Thyroid gland (tissue), 4 donors: Measurements from ENCODE around the gene MDM2.

Experiments used
- POLR2A ChIP-seq, 2 donors: fragments of 450-650 bp; IDR thresholded peaks; one replicate each; pipeline ENCODE4 v1.6.1; 2017; ENCODE audit warnings: antibody characterized with exemption in 2 of 2, mild to moderate bottlenecking in 2 of 2, moderate library complexity in 1 of 2
- TF ChIP-seq, protein P1 (sequence below), 6 experiments: fragments of 200-600 bp in 3 of 6; fragments of 450-650 bp in 3 of 6; sonication (generic) in 3 of 6; IDR thresholded peaks; one replicate each; pipeline ENCODE4 v1.5.1; 2016 to 2019; ENCODE audit warnings: antibody characterized with exemption in 6 of 6, mild to moderate bottlenecking in 2 of 6, inconsistent platforms in 1 of 6, moderate library complexity in 1 of 6

DNA sequence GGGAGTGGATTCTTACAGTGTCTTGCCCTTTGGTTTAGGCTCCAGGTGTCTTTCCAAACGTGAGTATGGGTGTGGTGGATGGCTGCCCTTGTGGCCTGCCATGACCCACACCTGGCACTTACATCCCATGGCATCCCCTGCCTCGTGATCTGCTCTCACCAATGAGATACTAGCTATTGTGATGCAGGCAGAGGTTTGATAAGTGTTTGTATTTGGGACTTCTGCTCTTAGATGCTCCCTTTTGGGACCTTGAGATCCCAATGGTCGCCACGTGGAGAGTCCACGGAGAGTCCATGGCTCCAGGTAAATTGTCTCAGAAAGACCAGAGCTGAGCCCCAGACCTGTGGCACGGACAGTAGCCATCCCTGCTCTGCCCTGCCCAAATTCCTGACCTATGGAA, 62.5 kb downstream of the MDM2 start:
- TF ChIP-seq, protein P1, sequence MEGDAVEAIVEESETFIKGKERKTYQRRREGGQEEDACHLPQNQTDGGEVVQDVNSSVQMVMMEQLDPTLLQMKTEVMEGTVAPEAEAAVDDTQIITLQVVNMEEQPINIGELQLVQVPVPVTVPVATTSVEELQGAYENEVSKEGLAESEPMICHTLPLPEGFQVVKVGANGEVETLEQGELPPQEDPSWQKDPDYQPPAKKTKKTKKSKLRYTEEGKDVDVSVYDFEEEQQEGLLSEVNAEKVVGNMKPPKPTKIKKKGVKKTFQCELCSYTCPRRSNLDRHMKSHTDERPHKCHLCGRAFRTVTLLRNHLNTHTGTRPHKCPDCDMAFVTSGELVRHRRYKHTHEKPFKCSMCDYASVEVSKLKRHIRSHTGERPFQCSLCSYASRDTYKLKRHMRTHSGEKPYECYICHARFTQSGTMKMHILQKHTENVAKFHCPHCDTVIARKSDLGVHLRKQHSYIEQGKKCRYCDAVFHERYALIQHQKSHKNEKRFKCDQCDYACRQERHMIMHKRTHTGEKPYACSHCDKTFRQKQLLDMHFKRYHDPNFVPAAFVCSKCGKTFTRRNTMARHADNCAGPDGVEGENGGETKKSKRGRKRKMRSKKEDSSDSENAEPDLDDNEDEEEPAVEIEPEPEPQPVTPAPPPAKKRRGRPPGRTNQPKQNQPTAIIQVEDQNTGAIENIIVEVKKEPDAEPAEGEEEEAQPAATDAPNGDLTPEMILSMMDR (IDR thresholded peaks at IDR 0.05) = no peak
- TF ChIP-seq POLR2A (IDR thresholded peaks at IDR 0.05) = no peak
